Activated T-cell treated with anti-CD3 and anti-CD28 coated beads, Interleukin-2, amount 50 U/mL, for 4 hours (primary cell): ENCODE measurements around the gene UBLCP1. TPM values are rescaled to one million over a fixed set of nuclear protein-coding genes. Genes with fewer than 3 reads are reported as not detected.

Experiments used
- ATAC-seq, 2 donors: fragments of 200-7000 bp; cut with Tn5 transposase; one replicate each; pipeline ENCODE4 v1.10.0; 2021
- DNase-seq: peaks from one replicate; pipeline ENCODE4 v3.0.0-alpha.2; 2020
- H3K27me3 Mint-ChIP-seq: one replicate; pipeline ENCODE4 v1.8.0; 2021; ENCODE audit warnings: low read depth, mixed read lengths
- H3K36me3 Mint-ChIP-seq: one replicate; pipeline ENCODE4 v1.8.0; 2022; ENCODE audit warnings: mixed read lengths; ENCODE audit not compliant: insufficient read depth
- H3K4me1 Mint-ChIP-seq: one replicate; pipeline ENCODE4 v1.8.0; 2021; ENCODE audit warnings: low read depth, mixed read lengths
- H3K4me3 Mint-ChIP-seq: one replicate; pipeline ENCODE4 v1.8.0; 2021; ENCODE audit warnings: mild to moderate bottlenecking, moderate library complexity, mixed read lengths
- H3K9me3 Mint-ChIP-seq: one replicate; pipeline ENCODE4 v1.8.0; 2021; ENCODE audit warnings: mixed read lengths
- total RNA-seq, 3 donors: library from RNA; stranded (reverse); gene quantifications; one replicate each; pipeline ENCODE4 v1.2.1, GENCODE V29; 2021

Gene UBLCP1
- total RNA-seq, 3 donors from 2014 or later = 39.7 to 43.9 (median 42.7) TPM

DNA sequence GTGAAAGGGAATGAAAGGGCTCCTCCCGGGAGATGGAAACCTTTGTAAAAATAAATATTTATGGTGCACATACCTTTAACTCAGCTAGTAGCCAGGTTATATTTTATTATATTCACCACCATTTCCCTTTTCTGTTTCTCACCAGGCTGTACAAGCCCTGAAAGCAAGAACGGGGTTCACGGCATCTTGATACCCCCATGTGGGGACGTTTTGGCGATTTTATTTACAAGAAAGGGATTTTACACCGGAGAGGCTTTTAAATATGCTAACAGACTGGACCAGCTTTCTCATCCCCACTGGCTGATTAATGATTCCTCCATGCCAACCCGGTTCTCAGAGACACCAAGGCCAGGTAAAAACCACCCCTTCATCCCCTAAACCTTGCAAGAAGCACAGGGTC lies 48.0 kb downstream of the UBLCP1 start:
- peaks cover 15% of the 10 kb centered on the region for H3K27me3 Mint-ChIP-seq
- H3K9me3 Mint-ChIP-seq = no peaks in the 10 kb centered on the region
- ATAC-seq (no peak), DNase-seq (no peak)
- H3K4me3 Mint-ChIP-seq = no peak overlapping the region
- H3K36me3 Mint-ChIP-seq = no peaks in the 10 kb centered on the region
- H3K4me1 Mint-ChIP-seq = peaks cover 5% of the 10 kb centered on the region

DNA sequence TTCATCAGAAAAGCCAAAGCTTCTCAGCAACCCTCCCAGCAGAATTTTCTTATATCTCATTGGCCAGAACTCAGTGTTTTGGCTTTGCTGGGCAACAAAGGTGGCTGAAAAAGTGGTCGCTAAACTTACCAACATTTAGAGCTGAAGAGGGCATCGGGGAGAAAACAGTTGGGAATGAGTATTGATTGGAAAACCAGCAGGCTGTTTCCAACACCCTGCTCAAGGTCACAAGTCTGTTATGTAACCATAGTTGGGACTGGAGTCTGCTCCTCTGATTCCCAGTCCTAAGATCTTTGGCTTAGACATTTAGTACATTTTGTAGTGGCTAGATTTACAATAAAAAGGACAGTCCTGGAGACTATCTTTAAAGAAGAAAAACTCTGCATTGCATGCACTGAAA lies 50.1 kb downstream of the UBLCP1 start:
- H3K4me3 Mint-ChIP-seq = no peak overlapping the region
- no peaks in the 10 kb centered on the region for H3K36me3 Mint-ChIP-seq
- peaks cover 12% of the 10 kb centered on the region for H3K27me3 Mint-ChIP-seq
- ATAC-seq (no peak), DNase-seq (no peak)
- peaks cover 5% of the 10 kb centered on the region for H3K4me1 Mint-ChIP-seq
- no peaks in the 10 kb centered on the region for H3K9me3 Mint-ChIP-seq

DNA sequence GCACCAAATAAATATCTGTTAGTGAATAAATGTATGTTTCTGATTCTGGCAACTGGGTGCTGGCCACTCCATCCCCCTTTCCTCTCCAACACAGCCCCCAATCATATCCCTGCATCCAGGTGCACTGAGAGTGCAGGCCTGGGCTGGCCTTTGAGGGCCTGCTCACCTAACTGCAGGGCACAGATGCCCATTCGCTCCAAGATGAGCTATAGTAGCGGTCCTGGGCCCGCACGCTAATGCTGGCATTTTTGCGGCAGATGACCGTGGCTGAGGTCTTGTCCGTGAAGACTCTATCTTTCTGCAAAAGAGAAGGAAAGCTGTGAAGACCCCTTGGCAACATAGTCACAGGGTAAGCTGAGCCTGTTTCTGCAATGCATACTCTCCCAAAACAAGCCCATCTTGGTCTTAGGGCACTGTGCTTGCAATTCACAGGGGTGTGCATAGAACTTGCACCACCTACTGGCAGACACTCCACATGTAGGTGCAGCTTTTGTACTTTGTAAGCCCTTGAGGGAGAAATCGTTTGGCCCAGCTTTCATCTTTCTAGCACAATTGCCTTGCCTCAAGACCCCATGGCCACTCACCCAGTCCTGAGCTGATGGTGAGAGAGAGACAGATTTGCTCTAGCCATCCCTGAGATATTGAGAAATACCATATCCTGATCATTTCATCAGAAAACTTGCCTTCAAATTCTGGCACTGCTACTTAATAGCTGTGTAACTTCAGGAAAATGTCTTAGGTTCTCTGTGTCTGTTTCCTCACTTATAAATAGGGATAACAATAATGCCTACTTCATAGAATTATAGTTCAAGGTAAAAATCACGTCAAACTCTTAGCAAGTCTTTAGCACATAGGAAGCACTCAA lies 53.7 kb downstream of the UBLCP1 start:
- Mint-ChIP-seq H3K9me3 (no peaks in the 10 kb centered on the region), H3K27me3 (peaks cover 5% of the 10 kb centered on the region), H3K36me3 (no peaks in the 10 kb centered on the region), H3K4me3 (no peak overlapping the region), H3K4me1 (no peaks in the 10 kb centered on the region)
- DNase-seq = peak; percentile 35
- peak; percentile 52 to 63 for ATAC-seq

- H3K4me1 Mint-ChIP-seq = no peaks in the 10 kb centered on the region
- DNase-seq = no peak
- no peaks in the 10 kb centered on the region for H3K9me3 Mint-ChIP-seq
Observed at GRCh38 chr5:159317849-159318248, 54.8 kb downstream of the UBLCP1 start.

GRCh38 chr5:159318448-159318847 lies 55.4 kb downstream of the UBLCP1 start:
- no peak for DNase-seq
- no peak for ATAC-seq
- H3K36me3 Mint-ChIP-seq = no peaks in the 10 kb centered on the region
- no peak overlapping the region for H3K4me3 Mint-ChIP-seq
- peaks cover 3% of the 10 kb centered on the region for H3K27me3 Mint-ChIP-seq
- no peaks in the 10 kb centered on the region for H3K9me3 Mint-ChIP-seq
- H3K4me1 Mint-ChIP-seq = no peaks in the 10 kb centered on the region

More at GRCh38 chr5:159317849-159318248, 54.8 kb downstream of the UBLCP1 start:
- no peak for ATAC-seq
- H3K36me3 Mint-ChIP-seq = no peaks in the 10 kb centered on the region
- no peak overlapping the region for H3K4me3 Mint-ChIP-seq
- peaks cover 3% of the 10 kb centered on the region for H3K27me3 Mint-ChIP-seq

DNA sequence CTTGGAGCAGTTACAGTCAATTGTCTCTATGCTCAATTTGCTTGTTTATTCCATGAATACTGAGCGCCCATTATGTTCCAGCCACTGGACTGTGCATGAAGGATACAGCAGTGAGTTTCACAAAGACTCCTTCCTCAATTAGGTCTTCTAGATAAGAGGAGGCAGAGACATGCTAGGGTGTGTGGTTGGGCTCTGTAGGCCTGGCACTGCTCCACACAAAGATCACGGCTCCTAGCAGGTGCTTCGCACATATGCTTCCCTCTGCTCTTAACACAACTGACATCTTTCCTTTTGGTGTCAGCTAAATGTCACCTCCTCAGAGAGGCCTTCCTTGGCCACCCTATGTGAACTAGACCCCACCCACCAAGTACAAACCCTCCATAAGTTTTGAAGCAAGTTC lies 56.3 kb downstream of the UBLCP1 start:
- no peaks in the 10 kb centered on the region for H3K9me3 Mint-ChIP-seq
- no peaks in the 10 kb centered on the region for H3K36me3 Mint-ChIP-seq
- DNase-seq (no peak), ATAC-seq (no peak)
- no peaks in the 10 kb centered on the region for H3K4me1 Mint-ChIP-seq
- no peak overlapping the region for H3K4me3 Mint-ChIP-seq
- no peaks in the 10 kb centered on the region for H3K27me3 Mint-ChIP-seq

GRCh38 chr5:159319832-159320231 lies 56.7 kb downstream of the UBLCP1 start:
- H3K4me1 Mint-ChIP-seq = no peaks in the 10 kb centered on the region
- no peaks in the 10 kb centered on the region for H3K36me3 Mint-ChIP-seq
- H3K27me3 Mint-ChIP-seq = peaks cover 1% of the 10 kb centered on the region
- H3K4me3 Mint-ChIP-seq = no peak overlapping the region
- H3K9me3 Mint-ChIP-seq = no peaks in the 10 kb centered on the region
- no peak for ATAC-seq
- no peak for DNase-seq

DNA sequence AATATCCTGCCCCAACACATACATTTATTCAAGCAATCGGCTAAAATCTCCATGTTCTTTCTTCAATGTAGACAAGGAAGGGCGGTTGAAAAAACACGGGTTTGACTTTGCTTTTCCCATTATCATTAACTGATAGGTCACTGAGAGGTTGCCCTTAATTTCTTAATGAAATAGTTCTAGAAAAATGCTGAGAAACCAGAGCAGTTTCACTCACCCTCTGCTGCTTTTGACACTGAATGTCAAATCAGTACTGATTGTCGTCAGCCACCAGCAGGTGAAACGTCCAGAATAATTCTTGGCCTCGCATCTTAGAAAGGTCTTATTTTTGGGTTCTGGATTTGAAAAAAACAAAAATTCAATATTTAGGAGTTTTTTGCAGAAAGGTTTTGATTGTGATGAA lies 59.1 kb downstream of the UBLCP1 start:
- Mint-ChIP-seq H3K4me1 (no peaks in the 10 kb centered on the region), H3K9me3 (no peaks in the 10 kb centered on the region), H3K36me3 (no peaks in the 10 kb centered on the region), H3K27me3 (peaks cover 7% of the 10 kb centered on the region), H3K4me3 (no peak overlapping the region)
- ATAC-seq = no peak
- no peak for DNase-seq

- no peak for DNase-seq
- H3K9me3 Mint-ChIP-seq = no peaks in the 10 kb centered on the region
- no peak overlapping the region for H3K4me3 Mint-ChIP-seq
- H3K27me3 Mint-ChIP-seq = peaks cover 7% of the 10 kb centered on the region
- no peak for ATAC-seq
- H3K4me1 Mint-ChIP-seq = no peaks in the 10 kb centered on the region
- H3K36me3 Mint-ChIP-seq = no peaks in the 10 kb centered on the region
Observed at GRCh38 chr5:159324102-159324755, 61.1 kb downstream of the UBLCP1 start.

DNA sequence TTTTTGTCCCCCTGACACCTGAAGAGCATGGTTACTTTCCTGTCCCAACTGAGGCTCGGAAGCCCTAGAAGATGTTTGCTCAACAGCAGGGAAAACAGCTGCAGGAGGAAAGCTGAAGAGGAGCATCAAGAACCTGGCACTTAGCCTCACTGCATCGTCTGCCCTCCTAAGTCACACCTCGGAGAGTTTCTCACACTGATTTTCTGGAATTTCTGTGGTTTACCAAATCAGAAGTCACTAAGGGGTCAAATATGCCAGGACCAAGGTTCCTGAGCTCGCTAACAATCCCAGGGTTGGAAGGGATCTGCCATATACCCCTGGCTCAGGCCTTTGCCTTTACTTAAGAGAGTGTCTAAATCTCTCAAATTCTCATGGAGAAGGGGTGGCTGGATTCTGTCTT lies 61.9 kb downstream of the UBLCP1 start:
- DNase-seq = no peak
- no peaks in the 10 kb centered on the region for H3K9me3 Mint-ChIP-seq
- H3K4me3 Mint-ChIP-seq = no peak overlapping the region
- no peaks in the 10 kb centered on the region for H3K4me1 Mint-ChIP-seq
- H3K36me3 Mint-ChIP-seq = no peaks in the 10 kb centered on the region
- H3K27me3 Mint-ChIP-seq = peaks cover 7% of the 10 kb centered on the region
- ATAC-seq = no peak

DNA sequence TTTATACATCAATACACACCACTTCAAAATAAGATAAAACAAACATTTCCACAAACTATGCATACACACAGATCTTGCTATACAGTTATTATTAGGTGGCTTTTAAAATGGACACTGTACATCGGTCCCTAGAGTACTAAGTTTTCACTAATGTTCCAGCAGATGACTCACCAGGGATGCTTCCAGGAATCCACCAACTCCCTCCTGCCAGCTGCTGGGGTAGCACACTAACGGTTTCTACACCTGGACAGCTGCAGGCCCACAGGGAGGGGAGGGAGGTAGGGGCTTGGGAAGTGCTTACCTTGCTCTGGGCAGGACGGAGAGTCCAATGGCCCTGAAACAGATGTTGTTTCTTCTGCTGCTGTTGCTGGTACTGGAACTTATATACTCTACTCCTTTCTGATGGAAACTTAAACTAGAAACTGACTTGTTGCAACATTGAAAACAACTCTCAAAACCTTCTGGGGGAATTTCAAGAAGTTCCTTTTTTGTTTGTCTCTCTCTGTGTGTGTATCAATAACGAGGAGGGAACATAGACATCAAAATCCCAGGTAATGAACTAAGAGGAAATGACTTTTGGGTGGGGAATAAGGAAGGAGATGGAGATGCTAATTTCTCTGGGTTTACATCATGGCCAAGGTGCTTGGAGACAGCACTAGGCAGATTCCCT lies 67.2 kb downstream of the UBLCP1 start, which contains the start of gene IL12B:
IL12B (minus strand) TSS at position 357 of the 670 bp plus-strand sequence. CDS start 3,705 bp downstream, outside the sequence.
- H3K9me3 Mint-ChIP-seq = no peaks in the 10 kb centered on the region
- H3K4me1 Mint-ChIP-seq = peaks cover 18% of the 10 kb centered on the region
- H3K27me3 Mint-ChIP-seq = peaks cover 3% of the 10 kb centered on the region
- H3K4me3 Mint-ChIP-seq = peak within 1 kb of the TSS; percentile 75
- no peak for ATAC-seq
- no peak for DNase-seq
- H3K36me3 Mint-ChIP-seq = no peaks in the 10 kb centered on the region

DNA sequence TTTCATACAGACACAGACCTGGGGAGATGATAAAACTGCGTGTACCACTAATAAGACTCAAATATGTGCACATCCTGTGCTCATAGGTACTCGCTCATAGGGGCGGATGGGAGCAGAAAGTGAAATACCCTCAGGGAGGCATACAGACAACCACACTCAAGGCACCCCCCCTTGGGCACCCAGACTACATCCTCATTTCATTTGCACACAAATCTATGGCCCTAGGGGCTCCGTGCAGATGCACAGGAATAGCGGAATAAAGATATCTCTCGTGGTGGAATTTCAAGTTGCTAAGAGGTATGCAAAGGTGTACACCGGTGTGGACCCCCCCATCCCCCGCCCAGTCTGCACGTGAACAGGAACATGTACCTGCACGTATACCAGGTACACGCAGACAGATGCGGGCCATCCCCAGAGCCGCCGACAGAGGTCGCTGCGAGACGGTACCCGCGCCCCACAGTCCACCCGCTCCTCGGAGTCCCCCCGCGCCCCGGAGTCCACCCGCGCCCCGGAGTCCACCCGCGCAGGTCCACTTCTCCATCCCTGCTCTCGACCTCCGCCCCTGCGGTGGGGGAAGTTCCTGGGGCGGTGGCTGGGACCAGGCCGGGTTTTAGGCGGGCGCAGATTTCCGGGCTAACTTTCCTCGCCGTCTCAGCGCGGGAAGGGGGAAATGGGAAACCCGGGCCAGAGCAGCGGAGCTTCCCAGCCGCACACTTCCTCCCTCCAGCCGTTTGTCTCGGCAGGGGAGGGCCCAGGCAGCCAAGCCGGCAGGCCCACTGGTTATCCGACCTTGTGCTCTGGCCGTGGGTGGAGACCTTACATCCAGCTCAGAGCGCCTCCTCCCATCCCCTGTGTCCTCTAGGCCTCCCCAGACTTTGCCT lies 68.2 kb downstream of the UBLCP1 start:
- Mint-ChIP-seq H3K27me3 (peaks cover 3% of the 10 kb centered on the region), H3K4me3 (peak overlapping the region; percentile 75), H3K4me1 (peaks cover 18% of the 10 kb centered on the region), H3K36me3 (no peaks in the 10 kb centered on the region), H3K9me3 (no peaks in the 10 kb centered on the region)
- DNase-seq (peak; percentile 75), ATAC-seq (peak; percentile 89)

GRCh38 chr5:159332800-159333544 lies 69.9 kb downstream of the UBLCP1 start:
- no peak overlapping the region for H3K4me3 Mint-ChIP-seq
- DNase-seq = no peak
- no peaks in the 10 kb centered on the region for H3K27me3 Mint-ChIP-seq
- H3K9me3 Mint-ChIP-seq = no peaks in the 10 kb centered on the region
- H3K36me3 Mint-ChIP-seq = no peaks in the 10 kb centered on the region
- no peak for ATAC-seq
- peaks cover 34% of the 10 kb centered on the region for H3K4me1 Mint-ChIP-seq
